Upper lobe of left lung (tissue), 6 donors: ENCODE results near the gene GPN1. TPM values are rescaled to one million over a fixed set of nuclear protein-coding genes. Genes with fewer than 3 reads are reported as not detected.

Experiments used
- ATAC-seq, 2 donors: fragments of 200-7000 bp; cut with Tn5 transposase; one replicate each; pipeline ENCODE4 v1.9.1; 2022; ENCODE audit warnings: mild to moderate bottlenecking in 2 of 2, moderate library complexity in 2 of 2; ENCODE audit not compliant: low FRiP score in 2 of 2
- DNase-seq, 2 donors: peaks; one replicate each; pipeline ENCODE4 v3.0.0-alpha.2; 2019 to 2020
- H3K27ac ChIP-seq, 4 donors: fragments of 200-600 bp; sonication (generic); one replicate each; pipeline ENCODE4 v1.5.1; 2016 to 2019
- H3K27me3 ChIP-seq, 4 donors: fragments of 200-600 bp; sonication (generic); one replicate each; pipeline ENCODE4 v1.5.1; 2017 to 2019
- H3K36me3 ChIP-seq, 4 donors: fragments of 200-600 bp; sonication (generic); one replicate each; pipeline ENCODE4 v1.5.1; 2016 to 2019
- H3K4me1 ChIP-seq, 4 donors: fragments of 200-600 bp; sonication (generic); one replicate each; pipeline ENCODE4 v1.5.1; 2018 to 2019
- H3K4me3 ChIP-seq, 4 donors: fragments of 200-600 bp; sonication (generic); one replicate each; pipeline ENCODE4 v1.5.1; 2017 to 2019; ENCODE audit warnings: mild to moderate bottlenecking in 2 of 4, moderate library complexity in 1 of 4
- H3K9me3 ChIP-seq, 4 donors: fragments of 200-600 bp; sonication (generic); one replicate each; pipeline ENCODE4 v1.5.1; 2018 to 2019
- CTCF ChIP-seq, 6 experiments: fragments of 450-650 bp in 4 of 6; fragments of 200-600 bp in 2 of 6; sonication (generic) in 2 of 6; IDR thresholded peaks; one replicate each; pipeline ENCODE4 v1.5.1; 2016 to 2019; ENCODE audit warnings: antibody characterized with exemption in 6 of 6
- EP300 ChIP-seq, 4 donors: sonication (generic); formaldehyde crosslinking; IDR thresholded peaks; one replicate each; pipeline ENCODE4 v1.5.1; 2017; ENCODE audit warnings: antibody characterized with exemption in 4 of 4, control low read depth in 2 of 4
- POLR2A ChIP-seq, 4 donors: fragments of 450-650 bp; IDR thresholded peaks; one replicate each; pipeline ENCODE4 v1.5.1; 2016 to 2017; ENCODE audit warnings: antibody characterized with exemption in 4 of 4, mild to moderate bottlenecking in 2 of 4
- POLR2AphosphoS5 ChIP-seq, 2 donors: sonication (generic); formaldehyde crosslinking; IDR thresholded peaks; one replicate each; pipeline ENCODE4 v1.5.1; 2017; ENCODE audit warnings: antibody characterized with exemption in 2 of 2
- WGBS, 2 donors: methylation state at CpG; one replicate each; pipeline ENCODE4 v1.1.5; 2017 to 2018; 5-methylcytosine and 5-hydroxymethylcytosine counted together
- total RNA-seq, 6 donors: library from RNA; depleted of rRNA in 4 of 6; stranded (reverse); fragments of >200 nt in 4 of 6; gene quantifications; one replicate each; pipeline versions ENCODE4 v1.1.0 to v1.2.1, GENCODE V29; 2016 to 2021
- donor health status: DM: no; HTN: no; CAD: no; lungs with moderate emphysema.
- donor health status: DM: no; HTN: yes; CAD: no; lungs with severe emphysema.

GPN1 gene
- total RNA-seq, 6 donors from 2014 or later, result 9.3 to 31.2 (median 21.6) TPM

GRCh38 chr2:27638709-27639108, 9.9 kb downstream of the GPN1 start:
- TF ChIP-seq POLR2AphosphoS5 (IDR thresholded peaks at IDR 0.05) (no peak), POLR2A (IDR thresholded peaks at IDR 0.05) (no peak), CTCF (IDR thresholded peaks at IDR 0.05) (no peak), EP300 (IDR thresholded peaks at IDR 0.05) (no peak)
- no peak for DNase-seq
- H3K4me3 ChIP-seq, result no peak overlapping the region
- no peak for ATAC-seq
- H3K36me3 ChIP-seq, result peaks cover 42 to 100% (median 70%) of the 10 kb centered on the region in 4 donors
- H3K9me3 ChIP-seq, result no peaks in the 10 kb centered on the region
- WGBS, 2 donors, result 56 to 87% methylated on average over 3 of the region's 3 CpGs
- no peaks in the 10 kb centered on the region for H3K27me3 ChIP-seq
- no peak overlapping the region for H3K27ac ChIP-seq
- no peaks in the 10 kb centered on the region for H3K4me1 ChIP-seq

GRCh38 chr2:27640722-27641245, 11.9 kb downstream of the GPN1 start:
- TF ChIP-seq POLR2AphosphoS5 (IDR thresholded peaks at IDR 0.05) (no peak), POLR2A (IDR thresholded peaks at IDR 0.05) (no peak), CTCF (IDR thresholded peaks at IDR 0.05) (no peak), EP300 (IDR thresholded peaks at IDR 0.05) (no peak)
- no peak overlapping the region for H3K27ac ChIP-seq
- no peaks in the 10 kb centered on the region for H3K9me3 ChIP-seq
- ATAC-seq (no peak), DNase-seq (no peak)
- no peaks in the 10 kb centered on the region for H3K4me1 ChIP-seq
- no peaks in the 10 kb centered on the region for H3K27me3 ChIP-seq
- H3K36me3 ChIP-seq, result peaks cover 32 to 100% (median 65%) of the 10 kb centered on the region in 4 donors
- 89 to 93% methylated on average over 2 of the region's 2 CpGs for WGBS, 2 donors
- no peak overlapping the region for H3K4me3 ChIP-seq

GRCh38 chr2:27645197-27645596, 16.3 kb downstream of the GPN1 start:
- DNase-seq (no peak), ATAC-seq (no peak)
- H3K4me3 ChIP-seq, result no peak overlapping the region
- peaks cover 21 to 100% (median 60%) of the 10 kb centered on the region in 4 donors for H3K36me3 ChIP-seq
- H3K9me3 ChIP-seq, result no peaks in the 10 kb centered on the region
- TF ChIP-seq CTCF (IDR thresholded peaks at IDR 0.05) (no peak), EP300 (IDR thresholded peaks at IDR 0.05) (no peak), POLR2AphosphoS5 (IDR thresholded peaks at IDR 0.05) (no peak), POLR2A (IDR thresholded peaks at IDR 0.05) (no peak)
- no peak overlapping the region for H3K27ac ChIP-seq
- no peaks in the 10 kb centered on the region for H3K4me1 ChIP-seq
- no peaks in the 10 kb centered on the region for H3K27me3 ChIP-seq

GRCh38 chr2:27647289-27647688, 18.4 kb downstream of the GPN1 start:
- no peaks in the 10 kb centered on the region for H3K9me3 ChIP-seq

More at GRCh38 chr2:27647289-27647688, 18.4 kb downstream of the GPN1 start:
- Histone ChIP-seq H3K36me3 (peaks cover 23 to 100% (median 64%) of the 10 kb centered on the region in 4 donors), H3K4me1 (no peaks in the 10 kb centered on the region), H3K27me3 (no peaks in the 10 kb centered on the region), H3K27ac (no peak overlapping the region), H3K4me3 (no peak overlapping the region)
- ATAC-seq, result no peak
- TF ChIP-seq POLR2A (IDR thresholded peaks at IDR 0.05), result no peak
- TF ChIP-seq CTCF (IDR thresholded peaks at IDR 0.05), result no peak
- TF ChIP-seq EP300 (IDR thresholded peaks at IDR 0.05), result no peak
- no peak for TF ChIP-seq POLR2AphosphoS5 (IDR thresholded peaks at IDR 0.05)
- no peak for DNase-seq
